Esophagus muscularis mucosa (tissue), 4 donors: ENCODE measurements around the gene CYP11A1.

ENCODE experiments used
- EP300 ChIP-seq: sonication (generic); formaldehyde crosslinking; IDR thresholded peaks from one replicate; pipeline ENCODE4 v1.6.1; 2017; ENCODE audit warnings: antibody characterized with exemption
- POLR2A ChIP-seq: fragments of 450-650 bp; IDR thresholded peaks from one replicate; pipeline ENCODE4 v1.6.1; 2017; ENCODE audit warnings: antibody characterized with exemption, moderate library complexity, mild to moderate bottlenecking, low read depth
- POLR2AphosphoS5 ChIP-seq, 2 donors: sonication (generic); formaldehyde crosslinking; IDR thresholded peaks; one replicate each; pipeline ENCODE4 v1.6.1; 2017; ENCODE audit warnings: antibody characterized with exemption in 2 of 2
- TF ChIP-seq, protein P1 (sequence below), 3 experiments: fragments of 200-600 bp in 2 of 3; fragments of 450-650 bp in 1 of 3; sonication (generic) in 2 of 3; IDR thresholded peaks; one replicate each; pipeline ENCODE4 v1.5.1; 2017 to 2019; ENCODE audit warnings: antibody characterized with exemption in 3 of 3, mild to moderate bottlenecking in 2 of 3, moderate library complexity in 1 of 3

- TF ChIP-seq, protein P1, sequence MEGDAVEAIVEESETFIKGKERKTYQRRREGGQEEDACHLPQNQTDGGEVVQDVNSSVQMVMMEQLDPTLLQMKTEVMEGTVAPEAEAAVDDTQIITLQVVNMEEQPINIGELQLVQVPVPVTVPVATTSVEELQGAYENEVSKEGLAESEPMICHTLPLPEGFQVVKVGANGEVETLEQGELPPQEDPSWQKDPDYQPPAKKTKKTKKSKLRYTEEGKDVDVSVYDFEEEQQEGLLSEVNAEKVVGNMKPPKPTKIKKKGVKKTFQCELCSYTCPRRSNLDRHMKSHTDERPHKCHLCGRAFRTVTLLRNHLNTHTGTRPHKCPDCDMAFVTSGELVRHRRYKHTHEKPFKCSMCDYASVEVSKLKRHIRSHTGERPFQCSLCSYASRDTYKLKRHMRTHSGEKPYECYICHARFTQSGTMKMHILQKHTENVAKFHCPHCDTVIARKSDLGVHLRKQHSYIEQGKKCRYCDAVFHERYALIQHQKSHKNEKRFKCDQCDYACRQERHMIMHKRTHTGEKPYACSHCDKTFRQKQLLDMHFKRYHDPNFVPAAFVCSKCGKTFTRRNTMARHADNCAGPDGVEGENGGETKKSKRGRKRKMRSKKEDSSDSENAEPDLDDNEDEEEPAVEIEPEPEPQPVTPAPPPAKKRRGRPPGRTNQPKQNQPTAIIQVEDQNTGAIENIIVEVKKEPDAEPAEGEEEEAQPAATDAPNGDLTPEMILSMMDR (IDR thresholded peaks at IDR 0.05), result no peak
- no peak for TF ChIP-seq POLR2A
- TF ChIP-seq EP300, result no peak
- TF ChIP-seq POLR2AphosphoS5 (IDR thresholded peaks at IDR 0.05), result no peak
Observed at GRCh38 chr15:74374648-74375302, 7.3 kb upstream of the CYP11A1 start.
